HepG2 (cell line): Measurements from ENCODE around the gene RDH13. TPM values are rescaled to one million over a fixed set of nuclear protein-coding genes. Genes with fewer than 3 reads are reported as not detected.
"Not testable (repeated sequence)": the region's sequence is repeated elsewhere in the genome, so short reads cannot be mapped to it uniquely, and the experiment has no call there.

Experiments
- ATAC-seq: fragments of 200-7000 bp; cut with Tn5 transposase; 3 replicates; pipeline ENCODE4 v1.9.1; 2020; ENCODE audit warnings: mild to moderate bottlenecking, moderate library complexity
- BruUV-seq: library from RNA; stranded (reverse); fragments of 400-500 nt; replicated peaks from 2 replicates; lab custom pipeline; 2021; lab: Mats Ljungman, UMichigan
- CTCF ChIA-PET: fragments of 300-600 bp; formaldehyde crosslinking; extraction: SDS; loops from one replicate; lab custom pipeline; 2021; ENCODE audit warnings: low total read pairs, inconsistent platforms, low intra/inter-chr PET ratio; lab: Yijun Ruan, JAX
- POLR2A ChIA-PET: fragments of 350-600 bp; sonication (Branson Sonifier 250); formaldehyde crosslinking; loops from one replicate; lab custom pipeline; 2020; ENCODE audit warnings: antibody characterized with exemption, inconsistent platforms; lab: Yijun Ruan, JAX
- DNase-seq: peaks from one replicate; pipeline ENCODE4 v3.0.0-alpha.2; 2015; ENCODE audit warnings: low spot score
- FAIRE-seq: peaks from 3 replicates; lab custom pipeline; 2011; peaks lifted over from hg19 to GRCh38; lab: Jason Lieb, UNC
- H2AFZ ChIP-seq: one replicate; pipeline ENCODE4 v1.6.1; 2011; ENCODE audit warnings: low read length, inconsistent platforms
- H3K27ac ChIP-seq: fragments of 300-600 bp; 3 replicates; pipeline ENCODE4 v1.8.0; 2011; ENCODE audit warnings: mixed run types, mild to moderate bottlenecking, mixed read lengths, low read length, inconsistent platforms; ENCODE audit not compliant: insufficient read depth; ENCODE audit errors: extremely low read length
- H3K27me3 ChIP-seq, 2 experiments: fragments of 200-600 bp in 1 of 2; 2 replicates in 1 of 2; 3 replicates in 1 of 2; pipeline versions ENCODE4 v1.6.0 to v1.8.0; 2011; ENCODE audit warnings: low read length in 2 of 2, mild to moderate bottlenecking in 2 of 2, moderate library complexity in 2 of 2, inconsistent platforms in 1 of 2; ENCODE audit not compliant: insufficient read depth in 2 of 2, control insufficient read depth in 1 of 2
- H3K36me3 ChIP-seq, 2 experiments: fragments of 200-600 bp in 1 of 2; replicated peaks in 1 of 2; 2 replicates in 1 of 2; 3 replicates in 1 of 2; pipeline versions ENCODE4 v1.5.1 to v1.8.0; 2011; ENCODE audit warnings: low read length in 2 of 2, inconsistent platforms in 1 of 2; ENCODE audit not compliant: insufficient read depth in 2 of 2, control insufficient read depth in 1 of 2
- H3K4me1 ChIP-seq: 2 replicates; pipeline ENCODE4 v1.5.1; 2012; ENCODE audit warnings: low read length, inconsistent platforms; ENCODE audit not compliant: insufficient read depth
- H3K4me2 ChIP-seq: 2 replicates; pipeline ENCODE4 v1.6.0; 2011; ENCODE audit warnings: low read depth, low read length, inconsistent platforms
- H3K4me3 ChIP-seq, 3 experiments: fragments of 200-600 bp in 1 of 3; sonication (generic), shearing (Covaris generic) in 1 of 3; replicated peaks in 1 of 3; 2 replicates each; pipeline ENCODE4 v1.5.1; 2011 to 2016; ENCODE audit warnings: low read length in 3 of 3, inconsistent platforms in 2 of 3, low read depth in 2 of 3, mild to moderate bottlenecking in 2 of 3, control low read depth in 1 of 3, mixed read lengths in 1 of 3; ENCODE audit not compliant: insufficient read depth in 1 of 3
- H3K79me2 ChIP-seq: one replicate; pipeline ENCODE4 v1.6.1; 2011; ENCODE audit warnings: low read length, inconsistent platforms; ENCODE audit not compliant: insufficient read depth
- H3K9ac ChIP-seq: 2 replicates; pipeline ENCODE4 v1.6.0; 2011; ENCODE audit warnings: mild to moderate bottlenecking, low read depth, low read length, inconsistent platforms; ENCODE audit not compliant: insufficient read depth
- H3K9me3 ChIP-seq: 2 replicates; pipeline ENCODE4 v1.5.1; 2012; ENCODE audit warnings: mild to moderate bottlenecking, low read length
- H4K20me1 ChIP-seq: 2 replicates; pipeline ENCODE4 v1.6.0; 2011; ENCODE audit warnings: inconsistent platforms, mild to moderate bottlenecking, low read length, moderate library complexity; ENCODE audit not compliant: insufficient read depth
- CEBPB ChIP-seq: IDR thresholded peaks from 2 replicates; pipeline ENCODE4 v1.6.1; 2011; ENCODE audit warnings: low read depth, low read length, improper control_type of control experiment, borderline replicate concordance
- CREM ChIP-seq, 2 experiments: sonication (generic) in 1 of 2; formaldehyde crosslinking in 1 of 2; IDR thresholded peaks; 2 replicates each; pipeline versions ENCODE4 v1.4.0 to v1.6.1; 2016 to 2020; ENCODE audit warnings: antibody characterized with exemption in 1 of 2, mild to moderate bottlenecking in 1 of 2, missing genetic modification reagents in 1 of 2
- GABPA ChIP-seq, 2 experiments: IDR thresholded peaks; 2 replicates each; pipeline ENCODE4 v1.6.1; 2011 to 2016; ENCODE audit warnings: low read depth in 2 of 2, low read length in 1 of 2, missing biosample characterization in 1 of 2, missing genetic modification characterization in 1 of 2
- GABPB1 ChIP-seq: IDR thresholded peaks from 2 replicates; pipeline ENCODE4 v1.6.1; 2016; ENCODE audit warnings: mild to moderate bottlenecking, missing genetic modification reagents, moderate library complexity, missing compliant biosample characterization
- HCFC1 ChIP-seq: fragments of 150-350 bp; IDR thresholded peaks from 2 replicates; pipeline ENCODE4 v1.6.1; 2014; ENCODE audit warnings: low read depth, low read length
- NR2C2 ChIP-seq: sonication (generic); formaldehyde crosslinking; IDR thresholded peaks from 2 replicates; pipeline ENCODE4 v1.4.0; 2020; ENCODE audit warnings: missing genetic modification reagents, mild to moderate bottlenecking, moderate library complexity, borderline replicate concordance
- RCOR2 ChIP-seq: IDR thresholded peaks from 2 replicates; pipeline ENCODE4 v1.6.1; 2016; ENCODE audit warnings: missing biosample characterization, missing genetic modification reagents
- ZNF792 ChIP-seq: IDR thresholded peaks from 2 replicates; pipeline ENCODE4 v1.6.1; 2016
- whole genome bisulfite sequencing: methylation state at CpG from one replicate; pipeline ENCODE4 v1.1.6; 2017; ENCODE audit warnings: low lambda C conversion rate; 5-methylcytosine and 5-hydroxymethylcytosine counted together
- in situ Hi-C: cut with HindIII; loops from 2 replicates; pipeline ENCODE4 v1.10.0; 2017; ENCODE audit warnings: low pct_unique_long_range_greater_than_20kb; ENCODE audit not compliant: extremely low pct_ligation_motif_present
- intact Hi-C: fragments of 100-400 bp; cut with micrococcal nuclease; formaldehyde crosslinking; loops from one replicate; pipeline ENCODE4 v1.10.0; 2022; ENCODE audit not compliant: unreplicated experiment
- polyA plus RNA-seq, 8 experiments: library from polyadenylated mRNA; depleted of rRNA in 3 of 8; stranded (reverse) in 7 of 8; unstranded in 1 of 8; fragments of >200 nt; fragmentation: Illumina TruSeq in 4 of 8; extraction: Trizol in 4 of 8; gene quantifications; 2 replicates each; pipeline versions ENCODE4 v1.2.1 to v1.2.3, GENCODE V29; 2011 to 2016; ENCODE audit warnings: low read depth in 4 of 8, missing spikeins in 1 of 8, mixed read lengths in 1 of 8; ENCODE audit not compliant: insufficient read depth in 1 of 8
- total RNA-seq, 5 experiments: library from RNA; depleted of rRNA; stranded (reverse); fragments of >200 nt; fragmentation: Illumina TruSeq; extraction: Trizol; gene quantifications; 2 replicates each; pipeline ENCODE4 v1.2.3, GENCODE V29; 2016; ENCODE audit warnings: low read depth in 1 of 5
- TF ChIP-seq, protein P1 (sequence below): sonication (generic); formaldehyde crosslinking; IDR thresholded peaks from 2 replicates; pipeline ENCODE4 v1.4.0; 2020; ENCODE audit warnings: missing genetic modification reagents
- TF ChIP-seq, protein P2 (sequence below): sonication (generic); formaldehyde crosslinking; IDR thresholded peaks from 2 replicates; pipeline ENCODE4 v1.4.0; 2020; ENCODE audit warnings: mild to moderate bottlenecking, missing genetic modification reagents
- TF ChIP-seq, protein P3 (sequence below): sonication (generic); formaldehyde crosslinking; IDR thresholded peaks from 2 replicates; pipeline ENCODE4 v1.4.0; 2020; ENCODE audit warnings: low read depth, mild to moderate bottlenecking, missing genetic modification reagents

The RDH13 gene
- total and polyA plus RNA-seq, 2 of the 13 experiments (the other 11 are each of a cell fraction or from before 2014, with no cell fraction given) = 13.4 to 21.5 TPM

DNA sequence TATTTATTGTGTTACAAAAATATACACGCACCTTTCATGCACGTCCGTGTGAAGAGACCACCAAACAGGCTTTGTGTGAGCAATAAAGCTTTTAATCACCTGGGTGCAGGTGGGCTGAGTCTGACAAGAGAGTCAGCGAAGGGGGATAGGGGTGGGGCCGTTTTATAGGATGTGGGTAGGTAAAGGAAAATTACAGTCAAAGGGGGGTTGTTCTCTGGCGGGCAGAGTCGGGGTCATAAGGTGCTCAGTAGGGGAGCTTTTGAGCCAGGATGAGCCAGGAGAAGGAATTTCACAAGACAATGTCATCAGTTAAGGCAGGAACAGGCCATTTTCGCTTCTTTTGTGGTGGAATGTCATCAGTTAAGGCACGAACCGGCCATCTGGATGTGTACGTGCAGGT lies 56.2 kb downstream of the RDH13 start:
- H3K4me2 ChIP-seq, ATAC-seq, H3K4me3 ChIP-seq, FAIRE-seq, H3K4me1 ChIP-seq, H2AFZ ChIP-seq, H3K36me3 ChIP-seq, H3K79me2 ChIP-seq, H3K27ac ChIP-seq, CTCF ChIA-PET, BruUV-seq, H4K20me1 ChIP-seq, POLR2A ChIA-PET, H3K27me3 ChIP-seq, intact Hi-C loops, H3K9ac ChIP-seq, in situ Hi-C loops, DNase-seq: not testable (repeated sequence)
- peaks cover 13% of the 10 kb centered on the region for H3K9me3 ChIP-seq
- 31% methylated on average over 11 of the region's 11 CpGs for WGBS

DNA sequence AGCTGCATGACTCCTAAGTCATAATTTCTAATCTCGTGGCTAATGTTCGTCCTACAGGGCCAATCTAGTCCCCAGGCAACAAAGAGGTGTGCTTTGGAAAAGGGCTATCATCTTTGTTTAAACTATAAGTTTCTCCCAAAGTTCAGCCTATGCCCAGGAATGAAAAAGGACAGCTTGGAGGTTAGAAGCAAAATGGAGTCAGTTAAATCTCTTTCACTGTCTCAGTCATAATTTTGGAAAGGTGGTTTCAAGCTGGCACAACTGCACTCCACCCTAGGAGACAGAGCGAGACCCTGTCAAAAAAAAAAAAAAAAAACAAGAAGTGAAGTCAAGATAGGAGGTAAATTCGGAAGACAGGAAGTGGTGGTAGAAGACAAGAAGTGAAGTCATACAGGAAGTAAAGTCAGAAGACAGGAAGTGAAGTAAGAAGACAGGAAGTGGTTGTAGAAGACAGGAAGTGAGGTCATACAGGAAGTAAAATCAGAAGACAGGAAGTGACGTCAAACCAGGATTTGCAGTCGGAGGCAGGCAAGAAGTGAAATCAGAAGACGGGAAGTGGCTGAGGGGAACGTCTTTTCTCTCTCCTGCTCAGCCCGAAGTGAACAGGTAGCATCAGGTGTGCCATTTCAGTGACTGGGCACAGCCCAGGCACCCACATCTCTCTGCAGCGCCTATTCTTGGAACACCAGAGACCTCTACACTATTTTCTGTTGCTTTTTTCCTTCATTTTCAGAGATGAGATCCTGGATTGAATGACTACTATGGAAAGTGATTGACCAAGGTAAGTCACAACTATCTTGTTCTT lies 57.1 kb downstream of the RDH13 start:
- CTCF ChIA-PET = no interaction called here
- no peak for ATAC-seq
- WGBS = 29% methylated on average over 10 of the region's 10 CpGs
- no peak overlapping the region for H3K4me2 ChIP-seq
- H3K9ac ChIP-seq = no peak overlapping the region
- H3K9me3 ChIP-seq = peaks cover 13% of the 10 kb centered on the region
- H3K27ac ChIP-seq = no peak overlapping the region
- no TSS peak for BruUV-seq
- no peak overlapping the region for H3K4me3 ChIP-seq
- no peaks in the 10 kb centered on the region for H3K36me3 ChIP-seq
- peaks cover 0 to 12% of the 10 kb centered on the region in 2 experiments; a peak in 1 of 5 replicates for H3K27me3 ChIP-seq
- H2AFZ ChIP-seq = no peak overlapping the region
- no peaks in the 10 kb centered on the region for H4K20me1 ChIP-seq
- intact Hi-C loops (no loop called here), in situ Hi-C loops (no loop called here)
- H3K79me2 ChIP-seq = no peaks in the 10 kb centered on the region
- no peaks in the 10 kb centered on the region for H3K4me1 ChIP-seq
- POLR2A ChIA-PET = no interaction called here
- peak; percentile 12 for DNase-seq
- no peak for FAIRE-seq
- no peak for TF ChIP-seq CEBPB
- TF ChIP-seq ZNF792 (CRISPR knock-in tag) = no peak
- TF ChIP-seq, protein P1, sequence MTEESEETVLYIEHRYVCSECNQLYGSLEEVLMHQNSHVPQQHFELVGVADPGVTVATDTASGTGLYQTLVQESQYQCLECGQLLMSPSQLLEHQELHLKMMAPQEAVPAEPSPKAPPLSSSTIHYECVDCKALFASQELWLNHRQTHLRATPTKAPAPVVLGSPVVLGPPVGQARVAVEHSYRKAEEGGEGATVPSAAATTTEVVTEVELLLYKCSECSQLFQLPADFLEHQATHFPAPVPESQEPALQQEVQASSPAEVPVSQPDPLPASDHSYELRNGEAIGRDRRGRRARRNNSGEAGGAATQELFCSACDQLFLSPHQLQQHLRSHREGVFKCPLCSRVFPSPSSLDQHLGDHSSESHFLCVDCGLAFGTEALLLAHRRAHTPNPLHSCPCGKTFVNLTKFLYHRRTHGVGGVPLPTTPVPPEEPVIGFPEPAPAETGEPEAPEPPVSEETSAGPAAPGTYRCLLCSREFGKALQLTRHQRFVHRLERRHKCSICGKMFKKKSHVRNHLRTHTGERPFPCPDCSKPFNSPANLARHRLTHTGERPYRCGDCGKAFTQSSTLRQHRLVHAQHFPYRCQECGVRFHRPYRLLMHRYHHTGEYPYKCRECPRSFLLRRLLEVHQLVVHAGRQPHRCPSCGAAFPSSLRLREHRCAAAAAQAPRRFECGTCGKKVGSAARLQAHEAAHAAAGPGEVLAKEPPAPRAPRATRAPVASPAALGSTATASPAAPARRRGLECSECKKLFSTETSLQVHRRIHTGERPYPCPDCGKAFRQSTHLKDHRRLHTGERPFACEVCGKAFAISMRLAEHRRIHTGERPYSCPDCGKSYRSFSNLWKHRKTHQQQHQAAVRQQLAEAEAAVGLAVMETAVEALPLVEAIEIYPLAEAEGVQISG (CRISPR knock-in tag) = no peak
- TF ChIP-seq RCOR2 (CRISPR knock-in tag) = no peak
- TF ChIP-seq, protein P2, sequence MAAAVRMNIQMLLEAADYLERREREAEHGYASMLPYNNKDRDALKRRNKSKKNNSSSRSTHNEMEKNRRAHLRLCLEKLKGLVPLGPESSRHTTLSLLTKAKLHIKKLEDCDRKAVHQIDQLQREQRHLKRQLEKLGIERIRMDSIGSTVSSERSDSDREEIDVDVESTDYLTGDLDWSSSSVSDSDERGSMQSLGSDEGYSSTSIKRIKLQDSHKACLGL (CRISPR knock-in tag) = no peak
- peak; percentile 56 for TF ChIP-seq GABPA (IDR thresholded peaks at IDR 0.05; ENCODE audit: low read depth, low read length)
- TF ChIP-seq GABPA (CRISPR knock-in tag; IDR thresholded peaks at IDR 0.05; ENCODE audit: low read depth) = peak; percentile 82
- peak; percentile 49; the same call in 1 of the 2 replicates for TF ChIP-seq CREM (IDR thresholded peaks at IDR 0.05)
- TF ChIP-seq CREM (CRISPR knock-in tag; IDR thresholded peaks at IDR 0.05) = no peak
- TF ChIP-seq, protein P3, sequence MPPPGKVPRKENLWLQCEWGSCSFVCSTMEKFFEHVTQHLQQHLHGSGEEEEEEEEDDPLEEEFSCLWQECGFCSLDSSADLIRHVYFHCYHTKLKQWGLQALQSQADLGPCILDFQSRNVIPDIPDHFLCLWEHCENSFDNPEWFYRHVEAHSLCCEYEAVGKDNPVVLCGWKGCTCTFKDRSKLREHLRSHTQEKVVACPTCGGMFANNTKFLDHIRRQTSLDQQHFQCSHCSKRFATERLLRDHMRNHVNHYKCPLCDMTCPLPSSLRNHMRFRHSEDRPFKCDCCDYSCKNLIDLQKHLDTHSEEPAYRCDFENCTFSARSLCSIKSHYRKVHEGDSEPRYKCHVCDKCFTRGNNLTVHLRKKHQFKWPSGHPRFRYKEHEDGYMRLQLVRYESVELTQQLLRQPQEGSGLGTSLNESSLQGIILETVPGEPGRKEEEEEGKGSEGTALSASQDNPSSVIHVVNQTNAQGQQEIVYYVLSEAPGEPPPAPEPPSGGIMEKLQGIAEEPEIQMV (CRISPR knock-in tag) = no peak
- TF ChIP-seq GABPB1 = peak; percentile 60; the same call in 1 of the 2 replicates
- TF ChIP-seq NR2C2 = no peak
- TF ChIP-seq HCFC1 = no peak
